DMS153 treated with DMSO at 0.1 percent for 48 hours (cell line): ENCODE data around the gene CIC.

Source experiments
- DNase-seq: peaks from one replicate; lab custom pipeline; 2025; ENCODE audit not compliant: unreplicated experiment; lab: John Stamatoyannopoulos, UW

The CIC gene

DNA sequence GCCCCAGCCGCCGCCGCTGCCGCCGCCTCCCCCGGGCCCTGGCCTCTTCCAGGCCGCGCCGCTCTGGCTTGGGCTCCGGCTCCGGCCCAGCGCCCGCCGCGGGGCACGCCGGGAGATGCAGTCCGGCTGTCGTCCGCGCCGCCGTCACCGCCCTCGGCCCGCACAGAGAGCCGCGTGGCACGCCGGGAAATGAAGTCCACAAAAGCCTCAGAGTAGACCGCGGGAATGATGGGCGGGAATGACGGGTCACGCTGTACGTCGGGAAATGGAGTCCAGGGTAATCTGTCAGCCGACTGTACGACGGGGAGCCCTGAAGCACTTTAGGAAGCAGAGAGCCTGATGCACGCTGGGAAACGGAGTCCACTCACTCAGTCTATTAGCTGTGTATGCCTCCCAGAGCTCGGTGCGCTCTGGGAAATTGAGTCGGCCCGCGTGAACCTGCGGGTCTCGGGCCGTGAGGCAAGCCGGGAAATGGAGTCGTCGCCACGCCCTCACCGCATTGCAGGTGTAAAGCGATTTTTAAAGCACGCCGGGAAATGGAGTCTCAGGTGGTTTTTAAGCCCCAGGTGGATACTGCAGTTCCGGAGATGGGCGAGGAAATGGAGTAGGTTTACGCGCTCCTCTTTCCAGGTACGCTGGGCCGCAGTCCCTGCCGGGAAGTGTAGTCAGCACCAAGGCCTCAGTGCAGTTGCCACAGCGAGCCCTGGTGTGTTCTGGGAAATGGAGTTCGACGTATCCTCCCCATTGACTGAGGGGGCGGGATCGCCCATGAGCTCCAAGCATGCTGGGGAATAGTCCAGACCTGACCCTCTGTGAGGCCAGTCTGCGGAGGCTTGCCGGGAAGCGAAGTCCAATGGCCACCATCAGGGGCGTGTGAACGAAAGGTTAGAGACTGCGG is 26.3 kb upstream of the CIC start, which contains the start of gene GSK3A:
TSS of gene GSK3A (minus strand) at position 91 of the 898 bp plus-strand sequence. CDS start 137 bp downstream, outside the sequence.
- DNase-seq: peak; percentile 100

GRCh38 chr19:42244347-42245220 is 24.5 kb upstream of the CIC start:
- peak; percentile 86 for DNase-seq

DNA sequence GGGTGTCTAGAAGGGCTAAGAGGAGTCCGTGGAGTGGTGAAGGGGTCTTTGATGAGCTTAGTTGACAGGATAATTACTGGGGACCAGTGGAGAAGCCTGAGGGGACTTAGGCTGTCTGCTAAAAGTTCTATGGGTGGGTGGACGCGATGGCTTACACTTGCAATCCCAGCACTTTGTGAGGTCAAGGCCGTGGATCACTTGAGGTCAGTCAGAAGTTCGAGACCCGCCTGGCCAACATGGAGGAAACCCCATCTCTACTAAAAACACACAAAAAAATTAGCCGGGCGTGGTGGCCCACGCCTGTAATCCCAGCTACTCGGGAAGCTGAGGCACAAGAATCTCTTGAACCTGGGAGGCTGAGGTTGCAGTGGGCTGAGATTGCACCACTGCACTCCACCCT is 23.8 kb upstream of the CIC start:
- DNase-seq: no peak

- peak; percentile 42 for DNase-seq
Measured at GRCh38 chr19:42246143-42246921, 22.7 kb upstream of the CIC start.

DNA sequence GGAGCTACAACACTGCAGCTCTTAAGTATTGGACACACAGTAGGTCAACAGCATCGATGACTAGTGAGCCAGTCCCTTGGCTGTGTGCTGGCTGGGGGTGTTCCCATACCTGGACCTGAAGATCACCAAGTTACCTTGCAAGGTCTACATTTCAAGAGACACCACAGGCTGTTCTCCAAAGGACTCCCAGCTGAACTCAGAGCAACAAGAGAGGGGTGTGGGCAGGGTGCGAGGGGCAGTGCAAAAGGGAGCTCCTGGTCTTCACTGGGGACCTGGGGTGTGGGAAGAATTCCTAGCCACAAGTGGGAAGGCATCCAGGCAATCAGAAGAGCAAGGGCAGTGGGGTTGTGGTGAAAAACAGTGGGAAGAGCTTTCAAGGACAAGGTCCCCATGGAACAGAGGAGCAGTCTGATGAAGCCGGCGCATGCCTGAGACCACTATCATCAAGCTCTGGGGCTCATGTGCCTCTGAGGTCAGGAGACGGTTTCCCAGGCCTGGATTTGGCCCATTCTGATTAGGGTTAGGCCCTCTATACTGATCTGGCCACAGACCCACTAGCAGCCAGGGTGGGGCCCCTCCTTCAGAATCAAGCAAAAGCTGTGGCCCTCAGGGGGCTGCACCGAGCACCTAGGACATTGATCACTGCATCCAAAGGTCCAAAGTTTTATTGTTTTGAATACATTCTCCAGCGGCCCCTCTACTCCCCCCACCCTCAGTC is 22.0 kb upstream of the CIC start:
- DNase-seq: no peak

DNA sequence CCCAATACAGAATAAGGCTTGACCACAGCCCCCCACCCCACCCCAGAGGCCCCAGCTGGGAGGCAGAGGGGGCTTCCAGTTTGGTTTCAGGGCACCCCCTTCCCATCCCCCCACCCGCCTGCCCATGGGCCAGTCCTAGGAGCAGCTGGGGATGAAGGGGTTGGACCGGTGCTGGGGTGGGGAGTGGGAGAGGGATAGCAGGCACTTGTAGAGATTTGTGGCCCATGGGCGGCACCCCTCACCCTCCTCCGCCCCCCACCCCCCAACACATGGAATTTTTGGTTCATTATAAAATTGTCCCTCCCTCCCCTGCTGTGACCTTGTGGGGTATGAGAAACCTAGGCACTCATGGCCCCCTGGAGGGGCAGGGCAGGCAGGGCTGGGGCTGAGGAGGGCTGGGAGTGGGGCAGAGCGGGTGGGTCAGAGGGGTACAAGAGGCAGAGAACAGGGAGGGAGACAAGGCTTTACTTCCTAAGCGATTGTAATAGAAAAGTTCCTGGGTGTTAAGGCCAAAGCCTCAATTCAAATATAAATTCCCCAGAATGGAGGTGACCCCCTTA is 21.3 kb upstream of the CIC start:
- no peak for DNase-seq

- no peak for DNase-seq
Measured at GRCh38 chr19:42248270-42249148, 20.5 kb upstream of the CIC start.

DNA sequence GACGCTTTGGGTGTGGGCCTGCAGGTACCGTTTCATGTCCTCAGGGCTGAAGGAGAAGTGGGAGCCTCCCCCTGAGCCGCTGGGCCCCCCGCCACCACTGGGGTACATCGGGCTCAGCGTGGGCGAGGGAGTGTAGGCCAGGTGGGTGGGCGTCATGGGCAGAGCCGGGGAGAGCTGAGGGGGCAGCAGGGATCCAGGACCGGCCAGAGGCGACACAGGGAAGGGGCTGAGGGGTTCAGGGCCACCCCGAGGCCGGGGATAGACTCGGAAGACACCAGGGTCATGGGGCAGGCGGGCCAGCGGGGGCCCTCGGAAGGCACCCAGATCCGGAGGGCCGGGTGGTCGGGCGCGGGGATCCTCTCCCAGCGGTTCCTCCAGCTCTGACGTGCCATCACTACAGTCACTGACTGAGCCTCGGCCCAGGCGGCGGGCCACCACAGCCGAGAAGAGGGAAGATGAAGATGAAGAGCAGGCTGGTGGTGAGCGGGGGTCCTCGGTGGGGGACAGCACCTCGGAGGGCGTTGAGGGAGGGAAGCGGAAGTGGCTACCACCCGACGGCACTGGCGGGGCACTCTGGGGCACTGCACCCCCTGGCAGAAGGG is 19.8 kb upstream of the CIC start:
- no peak for DNase-seq

DNA sequence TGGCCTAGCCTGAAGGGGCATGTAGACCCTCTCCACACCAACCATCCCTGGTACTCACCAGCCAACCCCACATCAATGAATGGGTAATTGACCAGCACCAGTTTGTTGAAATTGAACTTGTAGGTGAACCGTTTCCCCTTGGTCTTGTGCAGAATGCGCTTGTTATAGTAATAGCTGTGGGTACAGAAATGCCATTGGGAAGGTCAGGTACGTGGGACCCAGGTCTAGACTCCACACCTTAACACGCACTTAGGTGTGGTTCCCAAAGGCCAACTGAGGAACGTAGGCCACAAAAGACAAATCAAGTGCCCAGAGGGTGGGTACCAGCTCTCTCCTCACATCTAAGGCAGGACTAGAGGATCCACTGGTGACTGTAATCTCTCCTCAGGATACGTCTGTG is 19.3 kb upstream of the CIC start:
- DNase-seq: no peak

DNA sequence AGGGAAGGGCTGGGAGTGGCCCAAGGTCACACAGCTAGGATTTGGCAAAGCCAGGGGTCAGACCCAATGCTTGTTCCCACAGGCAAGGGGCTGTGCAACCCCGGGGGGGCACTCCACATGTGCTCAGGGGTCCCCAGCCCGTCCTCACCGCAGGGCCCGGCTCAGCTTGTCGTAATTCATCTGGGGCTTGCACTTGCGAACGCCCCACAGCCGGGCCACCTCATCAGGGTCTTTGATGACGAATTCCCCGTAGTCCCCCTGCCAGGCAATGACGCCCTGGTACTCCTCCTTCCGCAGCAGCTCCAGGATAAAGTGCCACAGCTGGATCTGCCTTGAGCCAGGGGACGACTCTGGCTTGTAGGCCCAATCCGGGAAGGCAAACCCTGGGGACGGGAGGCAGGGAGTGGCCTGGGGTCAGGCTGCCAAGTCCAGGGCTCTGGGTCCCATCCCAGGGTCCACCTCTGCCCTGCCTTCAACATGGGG is 18.8 kb upstream of the CIC start:
- DNase-seq: no peak

DNA sequence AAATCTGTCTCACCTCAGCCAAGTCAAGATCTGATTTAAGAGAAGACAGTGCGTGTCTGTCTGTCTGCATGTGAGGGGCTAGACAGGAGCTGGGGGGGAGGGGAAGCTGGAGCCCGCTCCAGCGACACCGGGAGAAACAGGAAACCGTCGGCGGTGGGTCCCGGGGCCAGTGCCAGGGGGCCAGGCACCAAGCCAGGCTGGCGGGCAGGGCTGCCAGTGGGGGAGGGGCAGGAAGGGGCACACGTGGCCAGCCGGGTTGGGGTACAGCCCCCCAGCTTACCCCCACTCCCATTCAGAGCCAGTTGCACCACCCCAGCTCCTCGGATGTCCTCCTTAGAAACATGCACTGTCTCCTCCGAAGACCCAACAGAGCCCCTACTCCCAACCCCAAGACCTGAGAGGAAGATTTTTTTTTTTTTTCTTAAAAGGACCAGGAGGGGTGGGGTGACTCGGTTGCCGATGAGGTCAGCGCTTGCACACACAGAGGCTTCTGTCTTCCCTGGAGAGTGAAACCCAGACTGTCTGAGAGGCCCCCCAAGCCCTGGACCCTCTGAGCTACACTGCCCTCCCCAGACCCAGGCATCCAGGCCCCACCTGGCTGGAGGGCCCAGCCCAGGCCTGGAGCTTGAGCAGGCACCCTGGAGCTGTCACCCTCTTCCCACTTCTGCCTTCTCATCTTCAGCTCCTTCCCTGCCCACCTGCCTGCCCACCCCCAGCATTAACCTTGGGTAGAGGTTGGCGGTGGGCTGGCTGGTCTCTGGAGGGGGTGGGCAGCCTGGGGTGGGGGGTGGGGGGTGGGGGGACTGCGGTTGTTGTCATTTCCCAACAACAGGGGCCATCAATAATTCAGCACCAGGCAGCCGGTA is 18.2 kb upstream of the CIC start:
- no peak for DNase-seq

DNA sequence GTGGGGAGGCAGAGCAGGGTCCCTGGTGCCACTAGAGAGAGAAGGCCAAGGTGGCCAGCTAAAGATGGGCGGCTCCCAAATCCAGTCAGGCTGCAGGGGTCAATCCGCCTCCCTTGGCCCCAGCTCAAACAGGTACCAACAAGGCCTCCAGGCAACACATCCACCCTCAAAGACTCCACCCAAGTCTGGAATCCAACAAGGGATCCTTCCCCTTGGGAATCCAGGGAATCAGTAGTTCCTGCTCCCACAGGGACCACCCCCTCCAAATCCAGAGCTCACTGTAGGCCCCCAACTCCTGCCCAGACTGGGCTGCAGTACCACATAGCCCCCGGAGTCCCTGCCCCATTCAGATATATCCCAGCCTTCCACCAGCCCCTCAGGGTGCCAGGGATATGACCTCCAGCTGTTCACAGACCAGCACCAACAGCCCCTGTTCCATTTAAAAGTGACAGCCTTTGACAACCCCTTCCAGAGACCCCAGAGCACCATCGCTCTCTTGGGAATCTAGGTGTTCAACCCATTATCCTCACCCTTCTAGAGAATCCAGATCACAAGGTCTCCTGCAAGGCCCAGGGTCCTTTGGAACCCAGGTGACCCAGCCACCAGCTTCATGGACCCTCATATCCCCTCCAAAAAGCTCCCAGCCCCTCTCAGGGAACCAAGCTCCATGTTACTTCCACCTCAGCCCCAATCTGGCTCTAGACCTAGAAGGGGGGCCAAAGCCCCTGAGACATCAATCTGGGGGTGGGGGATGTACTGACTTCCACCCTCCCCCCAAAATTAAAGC is 17.3 kb upstream of the CIC start:
- DNase-seq: no peak

GRCh38 chr19:42252365-42253244 is 16.4 kb upstream of the CIC start:
- DNase-seq: no peak

DNA sequence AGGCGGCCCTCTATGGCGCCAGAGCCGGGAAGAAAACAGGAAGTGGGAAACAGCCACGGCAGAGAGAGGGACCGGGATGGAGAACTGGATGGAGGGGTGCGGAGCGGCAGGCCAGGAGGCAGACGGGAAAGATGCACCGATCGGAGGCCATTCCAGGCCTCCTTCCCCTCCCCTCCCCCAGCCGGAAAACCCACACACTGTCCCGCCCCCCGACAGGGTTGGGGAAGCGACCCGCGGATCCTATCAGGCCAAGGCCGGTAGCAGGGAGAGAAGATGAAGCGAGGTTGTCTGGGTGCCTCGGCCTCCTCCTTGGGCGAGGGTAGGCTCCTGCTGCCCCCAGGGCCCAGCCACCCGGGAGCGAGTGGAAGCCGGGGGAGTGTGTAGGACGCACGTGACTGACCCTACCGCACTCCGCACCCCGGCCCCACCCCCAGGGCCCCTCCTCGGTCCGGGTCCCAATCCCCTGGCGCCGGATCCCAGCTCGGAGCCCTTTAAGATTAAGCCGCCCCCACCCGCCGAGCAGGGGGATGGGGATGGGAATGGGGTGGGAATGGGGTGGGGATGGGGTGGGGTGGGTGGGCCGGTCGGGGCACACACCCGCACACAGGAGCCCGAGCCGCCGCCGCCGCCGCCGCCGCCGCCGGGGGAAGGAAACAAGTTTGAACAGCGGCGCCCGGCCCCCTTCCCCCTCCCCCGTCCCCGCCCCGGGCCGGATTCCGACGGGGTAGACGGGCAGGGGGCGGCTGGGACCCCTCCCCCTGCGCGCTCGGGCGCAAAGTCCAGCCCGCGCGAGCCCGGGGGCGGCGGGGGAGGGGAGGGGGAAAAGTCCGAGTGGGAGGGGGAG is 15.6 kb upstream of the CIC start:
- no peak for DNase-seq
